22Rv1 (cell line): ENCODE measurements around the gene IGSF21.

ENCODE experiments used
- ZFX ChIP-seq: fragments of 450-650 bp; IDR thresholded peaks from 2 replicates; pipeline ENCODE4 v1.6.1; 2017; ENCODE audit warnings: antibody characterized with exemption, borderline replicate concordance
- TF ChIP-seq, protein P1 (sequence below): fragments of 450-650 bp; IDR thresholded peaks from 2 replicates; pipeline ENCODE4 v1.5.1; 2017; ENCODE audit warnings: mild to moderate bottlenecking

DNA sequence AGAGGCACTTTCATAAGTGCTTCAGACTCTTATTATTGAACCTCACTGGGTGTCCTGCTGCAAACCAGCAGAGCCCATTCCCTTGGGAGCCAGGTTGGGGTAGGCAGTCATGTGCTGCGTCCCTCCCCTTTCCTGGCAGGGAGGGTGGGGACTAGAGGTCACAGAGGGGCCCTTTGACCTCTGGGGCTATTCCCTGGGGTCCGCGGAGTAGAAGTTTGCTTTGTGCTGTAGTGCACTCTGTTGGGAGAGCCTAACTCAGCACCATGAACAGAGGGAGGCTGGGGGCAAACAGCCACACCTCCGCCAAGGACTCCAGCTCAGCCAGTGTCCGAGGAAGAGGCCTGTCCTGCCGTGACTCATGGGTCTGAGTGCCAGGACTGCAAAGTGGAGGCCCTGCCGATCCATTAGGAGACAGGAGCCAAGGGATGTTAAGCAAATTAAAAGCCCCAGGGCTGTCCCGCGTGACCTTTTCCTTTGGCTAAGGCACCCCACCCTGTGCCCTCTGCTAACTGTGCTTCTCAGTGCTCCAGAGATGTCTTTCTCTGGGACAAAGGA is 3.0 kb upstream of the IGSF21 start:
- TF ChIP-seq, protein P1, sequence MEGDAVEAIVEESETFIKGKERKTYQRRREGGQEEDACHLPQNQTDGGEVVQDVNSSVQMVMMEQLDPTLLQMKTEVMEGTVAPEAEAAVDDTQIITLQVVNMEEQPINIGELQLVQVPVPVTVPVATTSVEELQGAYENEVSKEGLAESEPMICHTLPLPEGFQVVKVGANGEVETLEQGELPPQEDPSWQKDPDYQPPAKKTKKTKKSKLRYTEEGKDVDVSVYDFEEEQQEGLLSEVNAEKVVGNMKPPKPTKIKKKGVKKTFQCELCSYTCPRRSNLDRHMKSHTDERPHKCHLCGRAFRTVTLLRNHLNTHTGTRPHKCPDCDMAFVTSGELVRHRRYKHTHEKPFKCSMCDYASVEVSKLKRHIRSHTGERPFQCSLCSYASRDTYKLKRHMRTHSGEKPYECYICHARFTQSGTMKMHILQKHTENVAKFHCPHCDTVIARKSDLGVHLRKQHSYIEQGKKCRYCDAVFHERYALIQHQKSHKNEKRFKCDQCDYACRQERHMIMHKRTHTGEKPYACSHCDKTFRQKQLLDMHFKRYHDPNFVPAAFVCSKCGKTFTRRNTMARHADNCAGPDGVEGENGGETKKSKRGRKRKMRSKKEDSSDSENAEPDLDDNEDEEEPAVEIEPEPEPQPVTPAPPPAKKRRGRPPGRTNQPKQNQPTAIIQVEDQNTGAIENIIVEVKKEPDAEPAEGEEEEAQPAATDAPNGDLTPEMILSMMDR = no peak
- TF ChIP-seq ZFX = no peak
